BLaER1 (cell line): ENCODE measurements around the gene NUDC.

Source experiments
- H3K27ac ChIP-seq: shearing (Covaris generic); formaldehyde crosslinking; 2 replicates; pipeline ENCODE4 v1.8.1; 2022
- H3K27me3 ChIP-seq: shearing (Covaris generic); formaldehyde crosslinking; 2 replicates; pipeline ENCODE4 v1.8.1; 2022
- H3K36me3 ChIP-seq: shearing (Covaris generic); formaldehyde crosslinking; 2 replicates; pipeline ENCODE4 v1.8.1; 2022
- H3K4me1 ChIP-seq: shearing (Covaris generic); formaldehyde crosslinking; 2 replicates; pipeline ENCODE4 v1.8.1; 2022
- H3K4me2 ChIP-seq: shearing (Covaris generic); formaldehyde crosslinking; 2 replicates; pipeline ENCODE4 v1.8.1; 2022
- H3K4me3 ChIP-seq: shearing (Covaris generic); formaldehyde crosslinking; 2 replicates; pipeline ENCODE4 v1.8.1; 2022
- H3K9ac ChIP-seq: shearing (Covaris generic); formaldehyde crosslinking; 2 replicates; pipeline ENCODE4 v1.8.1; 2022
- H3K9me3 ChIP-seq: shearing (Covaris generic); formaldehyde crosslinking; 2 replicates; pipeline ENCODE4 v1.8.1; 2022
- H4K20me1 ChIP-seq: shearing (Covaris generic); formaldehyde crosslinking; 2 replicates; pipeline ENCODE4 v1.8.1; 2022
- Cebpa-rat ChIP-seq: shearing (Covaris generic); IDR thresholded peaks from 2 replicates; pipeline ENCODE4 v1.8.1; 2022

The NUDC gene

GRCh38 chr1:26910343-26911160, 11.0 kb upstream of the NUDC start:
- TF ChIP-seq Cebpa-rat = no peak
- no peaks in the 10 kb centered on the region for H3K9me3 ChIP-seq
- no peak overlapping the region for H3K4me2 ChIP-seq
- H3K36me3 ChIP-seq = no peaks in the 10 kb centered on the region
- H3K4me1 ChIP-seq = peaks cover 6% of the 10 kb centered on the region; the same call in 1 of the 2 replicates
- no peaks in the 10 kb centered on the region for H3K27me3 ChIP-seq
- no peak overlapping the region for H3K4me3 ChIP-seq
- no peak overlapping the region for H3K9ac ChIP-seq
- H3K27ac ChIP-seq = no peak overlapping the region
- H4K20me1 ChIP-seq = no peaks in the 10 kb centered on the region

- Histone ChIP-seq H4K20me1 (no peaks in the 10 kb centered on the region), H3K4me3 (no peak overlapping the region)
- no peak for TF ChIP-seq Cebpa-rat
These were observed 10.0 kb upstream of the NUDC start for GRCh38 chr1:26911399-26912146.

GRCh38 chr1:26912147-26912490, 9.4 kb upstream of the NUDC start:
- Histone ChIP-seq H3K27me3 (no peaks in the 10 kb centered on the region), H3K27ac (no peak overlapping the region), H3K4me2 (no peak overlapping the region), H3K4me3 (no peak overlapping the region), H3K9me3 (no peaks in the 10 kb centered on the region), H3K36me3 (no peaks in the 10 kb centered on the region), H3K4me1 (peaks cover 1% of the 10 kb centered on the region; the same call in 1 of the 2 replicates), H3K9ac (no peak overlapping the region), H4K20me1 (no peaks in the 10 kb centered on the region)
- TF ChIP-seq Cebpa-rat = no peak

More at GRCh38 chr1:26911399-26912146, 10.0 kb upstream of the NUDC start:
- H3K4me2 ChIP-seq = no peak overlapping the region
- H3K27me3 ChIP-seq = no peaks in the 10 kb centered on the region
- no peaks in the 10 kb centered on the region for H3K9me3 ChIP-seq
- no peaks in the 10 kb centered on the region for H3K36me3 ChIP-seq
- no peak overlapping the region for H3K27ac ChIP-seq
- no peak overlapping the region for H3K9ac ChIP-seq
- peaks cover 6% of the 10 kb centered on the region; the same call in 1 of the 2 replicates for H3K4me1 ChIP-seq

- no peak overlapping the region for H3K4me3 ChIP-seq
These were observed 8.2 kb upstream of the NUDC start for GRCh38 chr1:26913389-26913753.

GRCh38 chr1:26913754-26914619, 7.6 kb upstream of the NUDC start, which contains the start of gene NR0B2:
Gene NR0B2, minus strand, starts transcription at chr1:26913975. Its CDS starts 35 bp downstream, at chr1:26913940.
- no peak within 1 kb of the TSS for H3K4me2 ChIP-seq
- no peak for TF ChIP-seq Cebpa-rat
- no peak within 1 kb of the TSS for H3K27ac ChIP-seq

More at GRCh38 chr1:26913389-26913753, 8.2 kb upstream of the NUDC start:
- H3K36me3 ChIP-seq = no peaks in the 10 kb centered on the region
- no peak overlapping the region for H3K9ac ChIP-seq
- no peaks in the 10 kb centered on the region for H3K4me1 ChIP-seq
- no peak overlapping the region for H3K4me2 ChIP-seq
- H4K20me1 ChIP-seq = no peaks in the 10 kb centered on the region
- H3K27me3 ChIP-seq = no peaks in the 10 kb centered on the region
- no peak overlapping the region for H3K27ac ChIP-seq
- TF ChIP-seq Cebpa-rat = no peak
- no peaks in the 10 kb centered on the region for H3K9me3 ChIP-seq

GRCh38 chr1:26915204-26915842, 6.2 kb upstream of the NUDC start:
- Histone ChIP-seq H3K9me3 (no peaks in the 10 kb centered on the region), H3K36me3 (no peaks in the 10 kb centered on the region), H3K4me3 (no peak overlapping the region), H3K9ac (no peak overlapping the region), H3K27me3 (no peaks in the 10 kb centered on the region), H3K4me2 (no peak overlapping the region), H3K27ac (no peak overlapping the region), H3K4me1 (no peaks in the 10 kb centered on the region), H4K20me1 (no peaks in the 10 kb centered on the region)
- no peak for TF ChIP-seq Cebpa-rat

More at GRCh38 chr1:26913754-26914619, 7.6 kb upstream of the NUDC start, which contains the start of gene NR0B2:
- Histone ChIP-seq H3K9me3 (no peaks in the 10 kb centered on the region), H3K4me1 (no peaks in the 10 kb centered on the region), H3K9ac (no peak within 1 kb of the TSS), H3K36me3 (no peaks in the 10 kb centered on the region), H3K4me3 (no peak within 1 kb of the TSS), H3K27me3 (no peaks in the 10 kb centered on the region), H4K20me1 (no peaks in the 10 kb centered on the region)

GRCh38 chr1:26921126-26921539, 410 bp upstream of the NUDC start:
- no peak for TF ChIP-seq Cebpa-rat
- Histone ChIP-seq H3K36me3 (peaks cover 33% of the 10 kb centered on the region), H3K27ac (no peak overlapping the region), H4K20me1 (peaks cover 34% of the 10 kb centered on the region), H3K4me2 (peak overlapping the region; percentile 97), H3K4me1 (peaks cover 21% of the 10 kb centered on the region), H3K9ac (no peak overlapping the region), H3K27me3 (no peaks in the 10 kb centered on the region), H3K4me3 (peak overlapping the region; percentile 96), H3K9me3 (no peaks in the 10 kb centered on the region)

GRCh38 chr1:26922431-26922729, 837 bp downstream of the NUDC start:
- no peak for TF ChIP-seq Cebpa-rat
- peaks cover 47% of the 10 kb centered on the region for H4K20me1 ChIP-seq
- peaks cover 21% of the 10 kb centered on the region for H3K4me1 ChIP-seq
- H3K9me3 ChIP-seq = no peaks in the 10 kb centered on the region
- no peaks in the 10 kb centered on the region for H3K27me3 ChIP-seq
- H3K4me3 ChIP-seq = peak overlapping the region; percentile 96
- peaks cover 46% of the 10 kb centered on the region for H3K36me3 ChIP-seq
- peak overlapping the region; percentile 97 for H3K4me2 ChIP-seq
- H3K27ac ChIP-seq = peak overlapping the region; percentile 90; the same call in 1 of the 2 replicates
- peak overlapping the region; percentile 93 for H3K9ac ChIP-seq

GRCh38 chr1:26922901-26923300, 1.4 kb downstream of the NUDC start:
- no peaks in the 10 kb centered on the region for H3K9me3 ChIP-seq
- H3K4me2 ChIP-seq = peak overlapping the region; percentile 97
- no peaks in the 10 kb centered on the region for H3K27me3 ChIP-seq
- H3K36me3 ChIP-seq = peaks cover 51% of the 10 kb centered on the region
- H3K4me3 ChIP-seq = peak overlapping the region; percentile 96
- no peak overlapping the region for H3K27ac ChIP-seq
- peaks cover 52% of the 10 kb centered on the region for H4K20me1 ChIP-seq
- no peak for TF ChIP-seq Cebpa-rat
- peak overlapping the region; percentile 93 for H3K9ac ChIP-seq
- peaks cover 21% of the 10 kb centered on the region for H3K4me1 ChIP-seq
